Psoas muscle (tissue), 8 donors: ENCODE results near the gene TMUB1. TPM values are rescaled to one million over a fixed set of nuclear protein-coding genes. Genes with fewer than 3 reads are reported as not detected.

ENCODE experiments used
- ATAC-seq, 4 donors: fragments of 200-7000 bp; cut with Tn5 transposase; one replicate each; pipeline ENCODE4 v1.9.1; 2020; ENCODE audit warnings: moderate library complexity in 3 of 4, mild to moderate bottlenecking in 2 of 4
- DNase-seq, 2 donors: peaks; one replicate each; pipeline ENCODE4 v3.0.0-alpha.2; 2020
- H3K27ac ChIP-seq: fragments of 200-600 bp; one replicate; pipeline ENCODE4 v1.8.0; 2022
- H3K27me3 ChIP-seq, 3 donors: fragments of 200-600 bp in 1 of 3; one replicate each; pipeline versions ENCODE4 v1.6.1 to v1.8.0; 2013 to 2022; ENCODE audit warnings: low read length in 2 of 3, mild to moderate bottlenecking in 2 of 3, moderate library complexity in 1 of 3; ENCODE audit not compliant: insufficient read depth in 3 of 3
- H3K36me3 ChIP-seq, 2 donors: fragments of 200-600 bp in 1 of 2; one replicate each; pipeline versions ENCODE4 v1.6.1 to v1.8.0; 2013 to 2022; ENCODE audit warnings: low read depth in 1 of 2, mild to moderate bottlenecking in 1 of 2, moderate library complexity in 1 of 2; ENCODE audit not compliant: insufficient read depth in 1 of 2
- H3K4me1 ChIP-seq: fragments of 200-600 bp; one replicate; pipeline ENCODE4 v1.8.0; 2022
- H3K4me3 ChIP-seq: fragments of 200-600 bp; one replicate; pipeline ENCODE4 v1.8.0; 2022; ENCODE audit warnings: mild to moderate bottlenecking
- H3K9me3 ChIP-seq: fragments of 200-600 bp; one replicate; pipeline ENCODE4 v1.8.0; 2022
- WGBS, 3 donors: extraction: QIAGEN DNeasy Blood & Tissue Kit; methylation state at CpG; one replicate each; pipeline versions ENCODE4 v1.1.6 to v1.1.7; 2013; 5-methylcytosine and 5-hydroxymethylcytosine counted together
- intact Hi-C, 2 donors: fragments of 100-400 bp; cut with DNase I; formaldehyde crosslinking; loops; one replicate each; pipeline versions ENCODE4 v1.11.0 to v1.14.2; 2022
- polyA plus RNA-seq, 3 donors: library from polyadenylated mRNA; stranded (reverse); fragments of 200-250 nt; gene quantifications; one replicate each; pipeline ENCODE4 v1.2.3, GENCODE V29; 2013
- total RNA-seq, 4 donors: library from RNA; stranded (reverse); fragmentation: NEBNext Ultra II Directional in 2 of 4; extraction: Animal tissue kit (Norgen Biotek cat#: 25700) in 2 of 4; gene quantifications; one replicate each; pipeline versions ENCODE4 v1.2.1 to v1.2.4, GENCODE V29; 2021 to 2023
- TF ChIP-seq, protein P1 (sequence below): fragments of 200-600 bp; IDR thresholded peaks from one replicate; pipeline ENCODE4 v1.8.0; 2022; ENCODE audit warnings: antibody characterized with exemption
- donor health status: healthy with polysubstance abuse.
- donor health status: DM: no; HTN: no; CAD: no; lungs with moderate emphysema.
- donor health status: Bipolar disorder and iron deficiency.
- donor health status: healthy.
- donor health status: DM: yes; HTN: yes; CAD: no.
- donor health status: DM: no; HTN: no; CAD: no.
- donor health status: DM: no; HTN: no; CAD: no.
- donor health status: DM: yes; HTN: yes; CAD: no.

TMUB1 gene
- total and polyA plus RNA-seq, 7 donors: 41.7 to 121 (median 55.5) TPM

DNA sequence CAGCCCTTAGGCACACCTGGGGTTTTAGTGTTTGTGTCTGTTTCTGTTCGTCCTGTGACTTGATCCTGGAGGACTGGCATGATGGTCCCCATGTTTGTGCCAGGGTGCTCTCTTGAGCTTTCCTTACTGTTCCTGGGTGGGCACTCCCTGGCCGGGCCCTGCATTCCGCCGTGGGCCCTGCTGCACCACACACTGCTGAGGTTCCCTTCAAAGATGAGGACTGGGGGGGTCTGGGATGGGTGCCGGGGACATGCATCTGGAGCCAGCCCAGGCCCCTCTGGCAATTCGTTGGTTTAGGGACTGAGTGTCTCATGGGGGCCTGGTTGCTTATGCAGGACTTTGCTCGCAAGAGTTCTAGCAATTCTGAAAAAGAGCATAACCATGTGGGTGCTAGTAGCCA is 7.7 kb upstream of the TMUB1 start:
- Histone ChIP-seq H3K9me3 (no peaks in the 10 kb centered on the region), H3K27me3 (no peaks in the 10 kb centered on the region), H3K4me1 (peaks cover 18% of the 10 kb centered on the region), H3K27ac (no peak overlapping the region), H3K4me3 (no peak overlapping the region), H3K36me3 (peaks cover 0 to 8% of the 10 kb centered on the region in 2 donors)
- intact Hi-C loops: no loop called here
- no peak for DNase-seq
- 77 to 87% (median 83%) methylated on average over 7 of the region's 7 CpGs for WGBS, 3 donors
- TF ChIP-seq, protein P1, sequence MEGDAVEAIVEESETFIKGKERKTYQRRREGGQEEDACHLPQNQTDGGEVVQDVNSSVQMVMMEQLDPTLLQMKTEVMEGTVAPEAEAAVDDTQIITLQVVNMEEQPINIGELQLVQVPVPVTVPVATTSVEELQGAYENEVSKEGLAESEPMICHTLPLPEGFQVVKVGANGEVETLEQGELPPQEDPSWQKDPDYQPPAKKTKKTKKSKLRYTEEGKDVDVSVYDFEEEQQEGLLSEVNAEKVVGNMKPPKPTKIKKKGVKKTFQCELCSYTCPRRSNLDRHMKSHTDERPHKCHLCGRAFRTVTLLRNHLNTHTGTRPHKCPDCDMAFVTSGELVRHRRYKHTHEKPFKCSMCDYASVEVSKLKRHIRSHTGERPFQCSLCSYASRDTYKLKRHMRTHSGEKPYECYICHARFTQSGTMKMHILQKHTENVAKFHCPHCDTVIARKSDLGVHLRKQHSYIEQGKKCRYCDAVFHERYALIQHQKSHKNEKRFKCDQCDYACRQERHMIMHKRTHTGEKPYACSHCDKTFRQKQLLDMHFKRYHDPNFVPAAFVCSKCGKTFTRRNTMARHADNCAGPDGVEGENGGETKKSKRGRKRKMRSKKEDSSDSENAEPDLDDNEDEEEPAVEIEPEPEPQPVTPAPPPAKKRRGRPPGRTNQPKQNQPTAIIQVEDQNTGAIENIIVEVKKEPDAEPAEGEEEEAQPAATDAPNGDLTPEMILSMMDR: no peak
- no peak for ATAC-seq

DNA sequence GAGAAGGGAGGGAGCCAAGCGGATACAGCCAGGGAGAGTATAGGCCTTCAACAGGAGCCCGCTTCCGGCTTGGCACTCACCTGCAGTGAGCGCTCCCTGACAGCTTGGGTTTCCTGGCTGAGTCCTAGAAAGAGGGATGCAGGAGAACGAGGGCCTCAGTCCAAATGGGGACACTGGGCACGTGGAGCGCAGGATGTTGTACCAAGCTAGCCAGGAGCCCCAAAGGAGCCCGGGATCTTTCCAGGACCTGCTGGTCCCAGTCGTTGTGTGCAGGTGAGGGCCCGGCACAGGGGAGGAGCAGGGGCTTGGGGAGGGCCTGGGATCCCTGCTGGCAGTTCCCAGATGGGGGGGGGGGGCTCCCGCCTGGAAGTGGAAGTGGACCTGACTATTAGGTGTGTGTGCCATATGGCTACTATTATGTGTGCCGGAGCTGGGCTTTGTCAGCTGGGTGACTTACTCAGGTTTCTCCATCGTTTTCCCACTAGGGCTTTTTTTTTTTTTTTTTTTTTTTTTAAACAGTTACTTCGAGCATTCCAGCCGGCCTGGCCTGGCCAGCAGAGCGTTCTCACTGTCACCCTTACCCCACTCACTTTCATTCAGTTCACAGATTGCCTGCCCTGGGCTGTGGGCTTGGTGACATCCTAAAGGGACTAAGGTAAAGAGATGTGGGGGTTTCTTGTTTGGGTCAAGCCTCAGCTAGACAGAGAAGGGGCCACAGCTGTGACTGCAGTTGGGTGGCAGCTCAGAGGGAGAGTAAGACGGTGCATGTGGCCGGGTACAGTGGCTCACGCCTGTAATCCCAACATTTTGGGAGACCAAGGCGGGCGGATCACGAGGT is 6.8 kb upstream of the TMUB1 start:
- Histone ChIP-seq H3K4me1 (peaks cover 22% of the 10 kb centered on the region), H3K27me3 (no peaks in the 10 kb centered on the region), H3K9me3 (no peaks in the 10 kb centered on the region), H3K27ac (peak overlapping the region; percentile 84), H3K4me3 (no peak overlapping the region), H3K36me3 (peaks cover 0 to 8% of the 10 kb centered on the region in 2 donors)
- intact Hi-C loops: loop anchor here in 1 of 2 donors (2.0 kb wide), 1 partner anchor 21 kb away; no protein-coding TSS in a partner anchor
- DNase-seq: no peak
- 63 to 68% (median 65%) methylated on average over 20 to 22 of the region's 22 CpGs for WGBS, 3 donors
- ATAC-seq: no peak
- TF ChIP-seq, protein P1: no peak

DNA sequence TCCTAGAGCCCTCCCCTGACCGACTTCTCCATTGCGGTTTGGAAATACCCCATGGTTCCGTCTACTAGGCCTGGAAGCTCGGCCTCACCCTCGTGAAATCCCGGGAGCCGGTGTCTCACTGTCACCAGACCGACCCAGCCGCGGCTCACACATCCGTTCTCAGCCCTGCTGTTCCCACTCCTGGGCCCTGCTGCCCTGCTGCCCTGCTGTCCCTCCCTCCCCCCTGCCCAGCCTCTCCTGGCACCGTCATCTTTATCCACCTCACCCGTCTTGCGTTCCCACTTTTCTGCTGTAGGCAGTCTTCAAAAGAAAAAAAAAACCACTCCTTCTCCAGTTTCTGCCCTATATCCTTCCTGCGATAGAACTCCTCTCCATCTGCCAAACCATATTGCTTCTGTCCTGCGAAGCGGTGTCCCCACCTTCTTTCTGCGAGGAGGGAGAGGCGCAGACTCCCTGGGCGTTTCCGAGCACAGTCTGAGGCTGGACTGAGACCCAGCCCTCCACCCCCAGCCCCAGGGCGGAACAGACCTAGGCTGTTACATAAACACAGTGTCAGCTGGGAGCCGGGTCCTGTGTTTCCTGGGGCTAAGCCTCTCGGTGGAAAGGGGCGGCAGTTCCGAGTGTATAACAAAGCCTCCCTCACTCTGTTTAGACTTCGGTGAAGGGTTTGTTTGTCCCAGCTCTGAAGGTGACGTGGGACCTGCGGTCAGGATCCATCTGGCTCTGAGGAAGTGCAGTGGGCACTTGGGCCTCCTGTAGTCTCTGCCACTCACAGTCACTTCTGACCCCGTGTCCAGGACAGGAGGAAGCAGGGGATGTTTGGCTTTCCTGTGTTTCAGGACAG is 5.8 kb upstream of the TMUB1 start:
- H3K27me3 ChIP-seq: no peaks in the 10 kb centered on the region
- peaks cover 0 to 8% of the 10 kb centered on the region in 2 donors for H3K36me3 ChIP-seq
- peaks cover 24% of the 10 kb centered on the region for H3K4me1 ChIP-seq
- WGBS, 3 donors: 54 to 58% (median 54%) methylated on average over 30 of the region's 30 CpGs
- DNase-seq (peak; percentile 72 to 83), ATAC-seq (no peak)
- TF ChIP-seq, protein P1: no peak
- H3K27ac ChIP-seq: peak overlapping the region; percentile 84
- H3K4me3 ChIP-seq: peak overlapping the region; percentile 86
- intact Hi-C loops: loop anchor here in 1 of 2 donors (2.0 kb wide), 1 partner anchor 22 kb away; no protein-coding TSS in a partner anchor
- H3K9me3 ChIP-seq: no peaks in the 10 kb centered on the region

DNA sequence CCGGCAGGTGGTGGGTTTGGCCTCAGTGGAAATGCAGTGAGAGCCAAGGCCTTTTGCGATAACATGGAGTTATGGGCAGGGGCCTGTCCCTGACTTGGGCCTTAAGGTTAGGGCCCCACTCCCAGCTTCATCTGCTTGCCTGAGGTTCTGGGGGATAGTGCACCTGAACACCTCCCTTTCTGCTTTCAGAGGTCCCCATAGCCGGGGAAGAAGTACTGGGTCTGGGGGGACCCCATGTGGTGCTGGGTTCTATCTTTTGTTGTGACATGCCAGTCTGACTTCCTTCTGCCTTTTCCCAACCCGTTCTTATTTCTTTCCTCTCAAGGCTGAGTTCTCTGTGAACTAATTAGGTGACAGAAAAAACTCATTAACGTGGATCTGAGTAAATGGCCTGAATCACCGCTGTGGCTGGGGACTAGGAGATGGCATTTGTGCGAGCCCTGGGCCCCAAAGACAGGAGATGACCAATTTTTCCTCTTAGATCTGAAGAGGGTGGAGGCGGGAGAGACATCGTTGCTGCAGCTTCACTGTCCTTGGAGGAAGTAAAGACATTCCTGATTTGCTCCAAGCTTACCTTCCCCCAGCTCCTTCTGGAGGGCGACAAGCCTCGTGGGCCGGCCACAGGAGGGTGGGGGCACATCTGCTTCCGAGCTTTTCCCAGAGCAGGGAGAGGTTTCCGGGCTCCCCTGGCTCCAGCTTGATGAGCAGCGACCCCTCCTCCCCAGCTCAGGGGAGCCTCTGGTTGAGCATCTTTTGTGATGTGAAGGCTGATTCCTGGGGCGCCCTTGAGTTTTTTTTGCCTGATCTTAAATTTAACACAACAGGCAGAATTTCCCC is 4.9 kb upstream of the TMUB1 start:
- ATAC-seq (no peak), DNase-seq (peak in 1 of 2 donors; percentile 25)
- Histone ChIP-seq H3K36me3 (peaks cover 0 to 8% of the 10 kb centered on the region in 2 donors), H3K9me3 (no peaks in the 10 kb centered on the region), H3K27ac (peak overlapping the region; percentile 84), H3K27me3 (no peaks in the 10 kb centered on the region), H3K4me3 (peak overlapping the region; percentile 86), H3K4me1 (peaks cover 30% of the 10 kb centered on the region)
- TF ChIP-seq, protein P1: no peak
- intact Hi-C loops: loop anchor here in 1 of 2 donors (2.0 kb wide), 1 partner anchor 23 kb away; no protein-coding TSS in a partner anchor
- WGBS, 3 donors: 50 to 64% (median 54%) methylated on average over 16 of the region's 16 CpGs
